IMR-90 (cell line): ENCODE measurements around the gene TRDN. TPM values are rescaled to one million over a fixed set of nuclear protein-coding genes. Genes with fewer than 3 reads are reported as not detected.
A peak's percentile ranks its signal among the peaks of the same experiment; 100 is the strongest.

ENCODE experiments used
- ATAC-seq: fragments of 200-7000 bp; cut with Tn5 transposase; 2 replicates; pipeline ENCODE4 v1.9.1; 2020; ENCODE audit warnings: low read depth, mild to moderate bottlenecking, moderate library complexity
- BruUV-seq: library from RNA; stranded (reverse); fragments of 400-500 nt; replicated peaks from 2 replicates; lab custom pipeline; 2021; lab: Mats Ljungman, UMichigan
- CTCF ChIA-PET: fragments of 300-600 bp; formaldehyde crosslinking; extraction: SDS; loops from one replicate; lab custom pipeline; 2021; ENCODE audit warnings: antibody characterized with exemption; lab: Yijun Ruan, JAX
- POLR2A ChIA-PET: fragments of 300-600 bp; sonication (Branson Sonifier 250); formaldehyde crosslinking; loops from one replicate; lab custom pipeline; 2022; ENCODE audit warnings: antibody characterized with exemption; ENCODE audit not compliant: unreplicated experiment; lab: Charles Lee
- DNase-seq: peaks from one replicate; pipeline ENCODE4 v3.0.0; 2013
- H2AFZ ChIP-seq: replicated peaks from 2 replicates; pipeline ENCODE3; 2013; ENCODE audit warnings: low read length, mild to moderate bottlenecking; ENCODE audit not compliant: poor library complexity
- H2AK5ac ChIP-seq: 2 replicates; pipeline ENCODE4 v1.6.1; 2013; ENCODE audit warnings: low read depth, low read length, inconsistent platforms
- H2AK9ac ChIP-seq: replicated peaks from 2 replicates; pipeline ENCODE3; 2013; ENCODE audit warnings: mild to moderate bottlenecking, low read depth, low read length, moderate library complexity; ENCODE audit not compliant: poor library complexity
- H2BK120ac ChIP-seq: 2 replicates; pipeline ENCODE4 v1.6.1; 2013; ENCODE audit warnings: low read depth, low read length, inconsistent platforms
- H2BK15ac ChIP-seq: 3 replicates; pipeline ENCODE4 v1.6.1; 2013; ENCODE audit warnings: low read depth, low read length, inconsistent platforms
- H2BK20ac ChIP-seq: 2 replicates; pipeline ENCODE4 v1.6.1; 2013; ENCODE audit warnings: low read depth, mild to moderate bottlenecking, inconsistent platforms, low read length, moderate library complexity
- H2BK5ac ChIP-seq: 2 replicates; pipeline ENCODE4 v1.6.1; 2013; ENCODE audit warnings: mild to moderate bottlenecking, low read depth, low read length, inconsistent platforms; ENCODE audit not compliant: poor library complexity, severe bottlenecking
- H3K14ac ChIP-seq: replicated peaks from 2 replicates; pipeline ENCODE4 v1.6.1; 2013; ENCODE audit warnings: low read depth, low read length, inconsistent platforms
- H3K18ac ChIP-seq: 2 replicates; pipeline ENCODE4 v1.6.1; 2013; ENCODE audit warnings: low read depth, low read length, control low read depth
- H3K23ac ChIP-seq: 2 replicates; pipeline ENCODE4 v1.6.1; 2013; ENCODE audit warnings: low read depth, low read length, inconsistent platforms
- H3K27ac ChIP-seq: 2 replicates; pipeline ENCODE4 v1.5.1; 2013; ENCODE audit warnings: mild to moderate bottlenecking, control low read depth, low read length; ENCODE audit not compliant: insufficient read depth
- H3K27me3 ChIP-seq: 2 replicates; pipeline ENCODE4 v1.6.1; 2013; ENCODE audit warnings: low read length; ENCODE audit not compliant: control insufficient read depth, insufficient read depth
- H3K36me3 ChIP-seq: 2 replicates; pipeline ENCODE4 v1.6.1; 2013; ENCODE audit warnings: low read length, mixed read lengths; ENCODE audit not compliant: control insufficient read depth, insufficient read depth
- H3K4ac ChIP-seq: 2 replicates; pipeline ENCODE4 v1.6.1; 2013; ENCODE audit warnings: low read depth, low read length, inconsistent platforms
- H3K4me1 ChIP-seq: 2 replicates; pipeline ENCODE4 v1.6.1; 2013; ENCODE audit warnings: low read length, mixed read lengths; ENCODE audit not compliant: control insufficient read depth, insufficient read depth
- H3K4me2 ChIP-seq: 2 replicates; pipeline ENCODE4 v1.6.1; 2013; ENCODE audit warnings: low read depth, mild to moderate bottlenecking, control low read depth, low read length, moderate library complexity
- H3K4me3 ChIP-seq: 2 replicates; pipeline ENCODE4 v1.5.1; 2013; ENCODE audit warnings: low read depth, mild to moderate bottlenecking, control low read depth, low read length, moderate library complexity; ENCODE audit not compliant: insufficient read depth
- H3K56ac ChIP-seq: 2 replicates; pipeline ENCODE4 v1.6.1; 2013; ENCODE audit warnings: low read length, inconsistent platforms; ENCODE audit not compliant: insufficient read depth; ENCODE audit errors: extremely low read depth
- H3K79me1 ChIP-seq, 2 experiments: 2 replicates each; pipeline ENCODE4 v1.6.1; 2013; ENCODE audit warnings: low read length in 2 of 2, inconsistent platforms in 1 of 2, low read depth in 1 of 2
- H3K9ac ChIP-seq: 2 replicates; pipeline ENCODE4 v1.6.1; 2013; ENCODE audit warnings: low read depth, low read length, control low read depth
- H3K9me1 ChIP-seq: 2 replicates; pipeline ENCODE4 v1.6.1; 2013; ENCODE audit warnings: low read length, inconsistent platforms; ENCODE audit not compliant: insufficient read depth
- H3K9me3 ChIP-seq: 2 replicates; pipeline ENCODE4 v1.6.1; 2013; ENCODE audit warnings: low read length; ENCODE audit not compliant: control insufficient read depth, insufficient read depth
- H4K20me1 ChIP-seq: 2 replicates; pipeline ENCODE4 v1.6.1; 2013; ENCODE audit warnings: low read length, inconsistent platforms; ENCODE audit not compliant: insufficient read depth
- H4K5ac ChIP-seq: 2 replicates; pipeline ENCODE4 v1.6.1; 2013; ENCODE audit warnings: mild to moderate bottlenecking, low read depth, low read length, control low read depth
- H4K8ac ChIP-seq, 2 experiments: 2 replicates each; pipeline ENCODE4 v1.6.1; 2013; ENCODE audit warnings: low read depth in 2 of 2, low read length in 2 of 2, control low read depth in 1 of 2, inconsistent platforms in 1 of 2
- H4K91ac ChIP-seq: 2 replicates; pipeline ENCODE4 v1.6.1; 2013; ENCODE audit warnings: low read depth, low read length, inconsistent platforms; ENCODE audit not compliant: insufficient read depth
- CHD1 ChIP-seq: IDR thresholded peaks from 2 replicates; pipeline ENCODE4 v1.6.1; 2012; ENCODE audit warnings: low read depth, low read length, improper control_type of control experiment
- MAFK ChIP-seq: IDR thresholded peaks from 2 replicates; pipeline ENCODE4 v1.6.1; 2012; ENCODE audit warnings: low read depth, low read length, improper control_type of control experiment
- POLR2A ChIP-seq: IDR thresholded peaks from 2 replicates; pipeline ENCODE4 v1.6.1; 2012; ENCODE audit warnings: mild to moderate bottlenecking, low read depth, low read length
- RCOR1 ChIP-seq: IDR thresholded peaks from 2 replicates; pipeline ENCODE4 v1.6.1; 2012; ENCODE audit warnings: mild to moderate bottlenecking, low read length, improper control_type of control experiment; ENCODE audit not compliant: insufficient replicate concordance
- USF2 ChIP-seq: fragments of 150-350 bp; IDR thresholded peaks from 2 replicates; pipeline ENCODE4 v1.6.1; 2017; ENCODE audit warnings: mild to moderate bottlenecking, antibody characterized with exemption, low read length, low read depth
- WGBS, 2 experiments: methylation state at CpG; one replicate each; pipeline versions ENCODE4 v1.1.5 to v1.1.7; 2013; ENCODE audit warnings: missing lambda C conversion rate in 2 of 2; ENCODE audit not compliant: insufficient read length in 1 of 2; ENCODE audit errors: extremely low coverage in 2 of 2; 5-methylcytosine and 5-hydroxymethylcytosine counted together
- dilution Hi-C: fragments of 300-500 bp; cut with HindIII; formaldehyde crosslinking; loops from one replicate; pipeline ENCODE4 v1.14.3; 2018; ENCODE audit warnings: low sequenced_read_pairs; ENCODE audit not compliant: unreplicated experiment
- in situ Hi-C: fragments of 300-500 bp; cut with MboI; formaldehyde crosslinking; loops from 3 replicates; pipeline ENCODE4 v1.14.3; 2019; ENCODE audit warnings: low sequenced_read_pairs, inconsistent platforms, mixed read lengths
- intact Hi-C: fragments of 100-400 bp; cut with micrococcal nuclease; formaldehyde crosslinking; loops from 2 replicates; pipeline ENCODE4 v1.10.0; 2022
- polyA plus RNA-seq, 3 experiments: library from polyadenylated mRNA; depleted of rRNA; stranded (reverse); fragments of >200 nt; gene quantifications; 2 replicates each; pipeline ENCODE4 v1.2.3, GENCODE V29; 2012; ENCODE audit warnings: low replicate concordance in 1 of 3
- total RNA-seq: library from RNA; depleted of rRNA; stranded (reverse); fragments of >200 nt; gene quantifications from 2 replicates; pipeline ENCODE4 v1.2.3, GENCODE V29; 2012

The TRDN gene
- total and polyA plus RNA-seq, 2 of the 4 experiments (the other 2 are of a cell fraction), result not detected

GRCh38 chr6:123332070-123332469, 304.7 kb downstream of the TRDN start:
- Histone ChIP-seq H4K8ac (no peak overlapping the region), H2AK9ac (no peak overlapping the region), H4K20me1 (no peaks in the 10 kb centered on the region), H3K4me2 (no peak overlapping the region), H3K36me3 (no peaks in the 10 kb centered on the region), H3K27ac (no peak overlapping the region), H2AK5ac (no peak overlapping the region), H2BK15ac (no peak overlapping the region), H4K91ac (no peak overlapping the region), H3K4me3 (no peak overlapping the region), H3K23ac (no peak overlapping the region), H3K9me1 (no peaks in the 10 kb centered on the region), H2AFZ (no peak overlapping the region), H2BK120ac (no peak overlapping the region), H3K27me3 (no peaks in the 10 kb centered on the region), H3K14ac (no peak overlapping the region), H4K5ac (no peak overlapping the region), H3K4me1 (no peaks in the 10 kb centered on the region), H3K18ac (no peak overlapping the region), H2BK20ac (no peak overlapping the region), H3K79me1 (no peaks in the 10 kb centered on the region), H3K4ac (no peak overlapping the region), H3K9ac (no peak overlapping the region), H2BK5ac (no peak overlapping the region), H3K9me3 (no peaks in the 10 kb centered on the region), H3K56ac (no peak overlapping the region)
- ATAC-seq (no peak), DNase-seq (no peak)
- TF ChIP-seq POLR2A, result no peak
- peak; percentile 15; the same call in 1 of the 2 replicates for TF ChIP-seq MAFK
- TF ChIP-seq RCOR1, result no peak
- no peak for TF ChIP-seq USF2
- TF ChIP-seq CHD1, result no peak
- no TSS peak for BruUV-seq
- ChIA-PET POLR2A (no interaction called here), CTCF (no interaction called here)
- intact Hi-C loops (no loop called here), dilution Hi-C loops (no loop called here), in situ Hi-C loops (no loop called here)
- no CpG with 5 or more reads among the region's 2 CpGs for WGBS, 2 experiments
